Measurements from ENCODE around the gene GOLGA5.
"Not testable (repeated sequence)": the region's sequence is repeated elsewhere in the genome, so short reads cannot be mapped to it uniquely, and the experiment has no call there.

Gene GOLGA5

GRCh38 chr14:92830902-92831301 is 36.8 kb downstream of the GOLGA5 start:
- no peak for FAIRE-seq

- no peak for FAIRE-seq
Observed at GRCh38 chr14:92832137-92832700, 38.1 kb downstream of the GOLGA5 start.

GRCh38 chr14:92841930-92842329 is 47.8 kb downstream of the GOLGA5 start:
- no peak for FAIRE-seq

- no peak for FAIRE-seq
Observed at GRCh38 chr14:92844204-92844603, 50.1 kb downstream of the GOLGA5 start.

- no peak for FAIRE-seq
Observed at GRCh38 chr14:92846162-92846897, 52.2 kb downstream of the GOLGA5 start.

GRCh38 chr14:92847278-92847677 is 53.2 kb downstream of the GOLGA5 start:
- no peak for FAIRE-seq

- no peak for FAIRE-seq
Observed at GRCh38 chr14:92847749-92848148, 53.6 kb downstream of the GOLGA5 start.

GRCh38 chr14:92848887-92849286 is 54.8 kb downstream of the GOLGA5 start:
- peak; percentile 61 for FAIRE-seq

- no peak for FAIRE-seq
Observed at GRCh38 chr14:92850492-92850891, 56.4 kb downstream of the GOLGA5 start.

- not testable (repeated sequence) for FAIRE-seq
Observed at GRCh38 chr14:92853136-92853535, 59.0 kb downstream of the GOLGA5 start.

- FAIRE-seq = no peak
Observed at GRCh38 chr14:92860049-92860840, 66.1 kb downstream of the GOLGA5 start.

- FAIRE-seq = no peak
Observed at GRCh38 chr14:92861856-92862745, 68.0 kb downstream of the GOLGA5 start.

- no peak for FAIRE-seq
Observed at GRCh38 chr14:92863286-92864080, 69.4 kb downstream of the GOLGA5 start.

GRCh38 chr14:92865674-92866073 is 71.6 kb downstream of the GOLGA5 start:
- no peak for FAIRE-seq

- no peak for FAIRE-seq
Observed at GRCh38 chr14:92866181-92866752, 72.2 kb downstream of the GOLGA5 start.

GRCh38 chr14:92866901-92867865 is 73.1 kb downstream of the GOLGA5 start:
- no peak for FAIRE-seq

- FAIRE-seq = no peak
Observed at GRCh38 chr14:92874962-92875661, 81.0 kb downstream of the GOLGA5 start.

GRCh38 chr14:92877757-92878431 is 83.8 kb downstream of the GOLGA5 start:
- no peak for FAIRE-seq

GRCh38 chr14:92880351-92880750 is 86.2 kb downstream of the GOLGA5 start:
- no peak for FAIRE-seq

Data from islet of Langerhans (tissue), 1 donor.